Measurements from ENCODE around the gene CMC2.

Gene CMC2

GRCh38 chr16:81006813-81007695 is at the start of gene CMC2, which contains the start of gene CENPN:
TSS of gene CMC2 (minus strand) at chr16:81006885. CDS start at chr16:80997394, 9,491 bp downstream.
TSS of gene CENPN (plus strand) at chr16:81007214. CDS start at chr16:81011940, 4,726 bp downstream.
- H3K4me3 ChIP-seq (ENCODE audit: low read depth, low read length), result peak within 1 kb of the TSS; percentile 71
- TF ChIP-seq, protein P1, sequence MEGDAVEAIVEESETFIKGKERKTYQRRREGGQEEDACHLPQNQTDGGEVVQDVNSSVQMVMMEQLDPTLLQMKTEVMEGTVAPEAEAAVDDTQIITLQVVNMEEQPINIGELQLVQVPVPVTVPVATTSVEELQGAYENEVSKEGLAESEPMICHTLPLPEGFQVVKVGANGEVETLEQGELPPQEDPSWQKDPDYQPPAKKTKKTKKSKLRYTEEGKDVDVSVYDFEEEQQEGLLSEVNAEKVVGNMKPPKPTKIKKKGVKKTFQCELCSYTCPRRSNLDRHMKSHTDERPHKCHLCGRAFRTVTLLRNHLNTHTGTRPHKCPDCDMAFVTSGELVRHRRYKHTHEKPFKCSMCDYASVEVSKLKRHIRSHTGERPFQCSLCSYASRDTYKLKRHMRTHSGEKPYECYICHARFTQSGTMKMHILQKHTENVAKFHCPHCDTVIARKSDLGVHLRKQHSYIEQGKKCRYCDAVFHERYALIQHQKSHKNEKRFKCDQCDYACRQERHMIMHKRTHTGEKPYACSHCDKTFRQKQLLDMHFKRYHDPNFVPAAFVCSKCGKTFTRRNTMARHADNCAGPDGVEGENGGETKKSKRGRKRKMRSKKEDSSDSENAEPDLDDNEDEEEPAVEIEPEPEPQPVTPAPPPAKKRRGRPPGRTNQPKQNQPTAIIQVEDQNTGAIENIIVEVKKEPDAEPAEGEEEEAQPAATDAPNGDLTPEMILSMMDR (IDR thresholded peaks at IDR 0.05; ENCODE audit: control insufficient read depth, extremely low read depth, insufficient read depth), result no peak
- peak; percentile 97 for DNase-seq (ENCODE audit: low read depth)

- no peak for DNase-seq (ENCODE audit: low read depth)
- H3K4me3 ChIP-seq (ENCODE audit: low read depth, low read length), result no peak overlapping the region
- TF ChIP-seq, protein P1 (IDR thresholded peaks at IDR 0.05; ENCODE audit: control insufficient read depth, extremely low read depth, insufficient read depth), result no peak
Measured at GRCh38 chr16:81053761-81054160, 47.1 kb upstream of the CMC2 start.

- DNase-seq (ENCODE audit: low read depth), result no peak
- H3K4me3 ChIP-seq (ENCODE audit: low read depth, low read length), result no peak overlapping the region
- TF ChIP-seq, protein P1 (IDR thresholded peaks at IDR 0.05; ENCODE audit: control insufficient read depth, extremely low read depth, insufficient read depth), result no peak
Measured at GRCh38 chr16:81042821-81043220, 36.1 kb upstream of the CMC2 start.

GRCh38 chr16:81041696-81042095 is 35.0 kb upstream of the CMC2 start:
- TF ChIP-seq, protein P1 (IDR thresholded peaks at IDR 0.05; ENCODE audit: control insufficient read depth, extremely low read depth, insufficient read depth), result no peak
- no peak for DNase-seq (ENCODE audit: low read depth)
- no peak overlapping the region for H3K4me3 ChIP-seq (ENCODE audit: low read depth, low read length)

- no peak for DNase-seq (ENCODE audit: low read depth)
- TF ChIP-seq, protein P1 (IDR thresholded peaks at IDR 0.05; ENCODE audit: control insufficient read depth, extremely low read depth, insufficient read depth), result no peak
- H3K4me3 ChIP-seq (ENCODE audit: low read depth, low read length), result no peak overlapping the region
Measured at GRCh38 chr16:81040842-81041241, 34.2 kb upstream of the CMC2 start.

- no peak overlapping the region for H3K4me3 ChIP-seq (ENCODE audit: low read depth, low read length)
- DNase-seq (ENCODE audit: low read depth), result no peak
- TF ChIP-seq, protein P1 (IDR thresholded peaks at IDR 0.05; ENCODE audit: control insufficient read depth, extremely low read depth, insufficient read depth), result no peak
Measured at GRCh38 chr16:81040131-81040530, 33.4 kb upstream of the CMC2 start.
